ENCODE results near the gene BBX.

The BBX gene

DNA sequence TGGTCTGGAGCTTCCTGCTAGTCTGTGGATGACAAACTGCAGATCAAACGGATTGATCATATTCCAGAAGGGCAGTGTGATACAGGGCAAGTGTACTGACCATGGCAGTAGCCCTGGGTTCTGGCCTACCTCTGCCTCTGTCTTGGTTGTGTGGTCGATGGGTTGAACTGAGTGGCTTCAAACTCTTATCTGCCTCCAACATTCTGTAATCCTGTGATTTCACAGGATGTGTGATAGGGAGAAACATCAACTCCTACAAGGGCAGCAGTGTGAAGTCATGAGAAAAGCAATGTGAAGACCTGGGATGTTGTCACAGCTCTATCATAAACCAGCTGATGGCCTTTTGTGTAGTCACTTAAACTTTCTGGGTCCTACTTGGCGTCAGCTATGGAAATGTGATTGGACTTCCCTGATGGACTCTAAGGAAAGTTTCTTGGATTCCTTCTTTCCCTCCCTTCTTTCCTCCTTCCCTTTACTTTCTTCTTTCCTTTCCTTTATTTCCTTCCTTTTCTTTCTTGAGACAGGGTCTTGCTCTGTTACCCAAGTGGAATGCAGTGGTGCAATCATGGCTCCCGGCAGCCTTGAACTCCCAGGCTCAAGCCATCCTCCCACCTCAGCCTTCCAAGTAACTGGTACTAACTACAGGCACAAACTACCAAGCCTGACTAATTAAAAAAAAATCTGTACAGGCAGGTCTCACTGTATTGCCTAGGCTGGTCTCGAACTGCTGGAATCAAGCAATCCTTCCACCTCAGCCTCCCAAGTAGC is 114.8 kb downstream of the BBX start:
- Histone ChIP-seq H3K27ac (0 out of 2 replicates have a peak overlapping the region, but pooled peaks have one; percentile 14), H3K36me3 (peaks cover 5% of the 10 kb centered on the region; the same call in 1 of the 2 replicates), H3K9ac (no peak overlapping the region), H3K4me2 (peak overlapping the region; percentile 1; the same call in 1 of the 2 replicates), H4K20me1 (0 out of 2 replicates have a peak, but pooled peaks cover 6% of the 10 kb centered on the region), H3K4me1 (peaks cover 40% of the 10 kb centered on the region), H3K27me3 (no peaks in the 10 kb centered on the region), H3K9me3 (no peaks in the 10 kb centered on the region), H3K4me3 (no peak overlapping the region)
- no peak for TF ChIP-seq Cebpa-rat (IDR thresholded peaks at IDR 0.05)

DNA sequence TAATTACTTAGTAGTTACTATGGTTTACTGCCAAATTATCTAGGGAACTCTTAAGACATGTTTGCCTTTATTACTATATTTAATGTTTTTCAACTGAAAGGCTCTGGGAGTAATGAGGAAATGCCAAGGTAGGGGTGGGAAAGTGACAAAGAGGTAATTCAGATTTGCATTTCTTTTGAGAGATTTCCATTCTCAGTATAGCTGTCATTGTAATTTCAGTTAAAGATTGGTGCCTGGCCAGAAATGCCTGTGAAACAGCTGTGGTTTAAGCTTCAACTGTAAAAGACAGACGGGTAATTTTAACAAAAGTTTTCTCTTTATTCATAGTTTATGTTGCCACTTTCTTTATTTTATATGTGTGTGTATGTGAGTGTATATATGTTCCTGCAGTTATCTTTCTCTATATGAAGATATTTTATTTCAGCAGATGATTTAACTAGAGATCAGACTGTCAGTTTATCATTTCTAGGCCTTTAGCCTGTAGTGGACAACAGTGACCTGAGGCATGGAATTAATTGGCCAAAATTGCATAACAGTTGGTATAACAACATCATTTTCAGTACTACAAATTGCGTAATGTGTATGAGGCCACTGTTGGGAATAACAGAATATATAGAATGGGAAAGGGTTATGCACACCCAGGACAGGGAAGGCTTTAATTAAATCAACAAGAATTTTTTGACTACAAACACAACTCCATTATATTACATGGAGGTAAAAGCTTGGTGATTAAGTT is 119.0 kb downstream of the BBX start:
- H4K20me1 ChIP-seq, result peaks cover 16% of the 10 kb centered on the region; the same call in 1 of the 2 replicates
- no peak overlapping the region for H3K9ac ChIP-seq
- H3K27me3 ChIP-seq, result no peaks in the 10 kb centered on the region
- H3K4me1 ChIP-seq, result peaks cover 21% of the 10 kb centered on the region; the same call in 1 of the 2 replicates
- H3K27ac ChIP-seq, result no peak overlapping the region
- H3K4me2 ChIP-seq, result no peak overlapping the region
- TF ChIP-seq Cebpa-rat (IDR thresholded peaks at IDR 0.05), result no peak
- H3K36me3 ChIP-seq, result 0 out of 2 replicates have a peak, but pooled peaks cover 5% of the 10 kb centered on the region
- H3K4me3 ChIP-seq, result no peak overlapping the region
- H3K9me3 ChIP-seq, result no peaks in the 10 kb centered on the region

DNA sequence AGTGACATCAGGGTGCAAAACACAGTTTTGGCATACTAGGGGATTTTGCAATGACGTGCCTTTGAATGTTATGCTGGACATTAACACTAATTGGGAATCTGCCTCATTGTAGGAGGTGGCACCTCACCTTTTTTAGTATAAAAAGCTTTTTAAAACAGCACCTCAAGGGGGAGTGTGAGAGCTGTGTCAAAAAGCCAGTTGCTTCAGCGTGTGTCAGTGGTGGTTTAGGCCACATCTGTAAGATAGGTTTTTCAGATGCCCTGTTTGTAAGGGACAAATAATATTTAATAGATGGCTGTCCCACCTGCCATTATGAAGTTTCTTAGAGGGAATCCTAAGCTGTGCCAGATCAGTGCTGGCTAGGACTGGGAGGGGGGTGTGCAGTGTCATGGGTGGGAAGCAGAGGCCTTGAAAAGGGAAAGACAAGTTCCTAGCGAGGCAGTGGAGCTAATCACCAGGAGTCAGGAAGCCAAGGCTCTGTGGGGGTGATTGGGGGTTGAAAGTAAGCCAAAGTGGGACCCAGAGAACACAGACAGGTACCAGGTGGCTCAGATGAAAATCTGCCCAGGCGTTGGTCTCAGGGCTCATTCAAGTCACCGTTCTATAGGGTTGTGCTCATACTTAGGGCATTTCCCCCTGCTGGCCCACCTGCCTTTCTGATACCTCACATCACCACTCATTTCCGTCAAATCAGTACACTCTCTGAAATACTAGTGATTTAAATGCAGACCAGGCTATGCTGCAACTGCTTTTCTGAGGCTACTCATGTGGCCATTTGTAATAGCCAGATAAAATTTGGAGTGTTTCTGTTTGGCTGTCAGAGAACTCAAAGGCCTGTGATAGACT is 120.5 kb downstream of the BBX start:
- peaks cover 13% of the 10 kb centered on the region for H3K36me3 ChIP-seq
- TF ChIP-seq Cebpa-rat (IDR thresholded peaks at IDR 0.05), result no peak
- no peak overlapping the region for H3K27ac ChIP-seq
- H3K4me1 ChIP-seq, result peaks cover 11% of the 10 kb centered on the region; the same call in 1 of the 2 replicates
- no peaks in the 10 kb centered on the region for H3K27me3 ChIP-seq
- no peak overlapping the region for H3K4me2 ChIP-seq
- H4K20me1 ChIP-seq, result peaks cover 10% of the 10 kb centered on the region; the same call in 1 of the 2 replicates
- H3K9ac ChIP-seq, result no peak overlapping the region
- H3K4me3 ChIP-seq, result no peak overlapping the region
- no peaks in the 10 kb centered on the region for H3K9me3 ChIP-seq

DNA sequence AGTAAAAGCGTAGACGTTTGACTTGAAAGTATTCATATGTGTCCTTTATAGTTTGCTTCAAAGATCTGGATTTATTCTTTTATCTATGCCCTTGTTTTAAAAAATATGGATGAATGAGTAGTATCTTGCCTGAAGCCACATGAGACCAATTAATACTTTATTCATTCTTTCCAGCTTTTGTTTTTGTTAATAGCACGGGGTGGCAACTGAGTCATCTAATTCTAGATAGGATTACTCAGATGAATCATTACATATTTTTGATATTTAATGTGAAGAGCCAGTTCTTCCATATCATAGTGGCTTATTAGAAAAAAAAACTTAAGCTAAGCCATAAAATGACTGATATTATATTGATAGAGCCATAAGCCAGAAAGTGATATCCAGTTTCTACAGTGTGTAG is 121.9 kb downstream of the BBX start:
- Histone ChIP-seq H3K4me1 (peaks cover 11% of the 10 kb centered on the region; the same call in 1 of the 2 replicates), H3K27me3 (no peaks in the 10 kb centered on the region), H3K4me2 (no peak overlapping the region), H3K36me3 (peaks cover 23% of the 10 kb centered on the region), H3K27ac (no peak overlapping the region), H3K9ac (no peak overlapping the region), H3K9me3 (no peaks in the 10 kb centered on the region), H4K20me1 (peaks cover 10% of the 10 kb centered on the region; the same call in 1 of the 2 replicates), H3K4me3 (no peak overlapping the region)
- no peak for TF ChIP-seq Cebpa-rat (IDR thresholded peaks at IDR 0.05)

DNA sequence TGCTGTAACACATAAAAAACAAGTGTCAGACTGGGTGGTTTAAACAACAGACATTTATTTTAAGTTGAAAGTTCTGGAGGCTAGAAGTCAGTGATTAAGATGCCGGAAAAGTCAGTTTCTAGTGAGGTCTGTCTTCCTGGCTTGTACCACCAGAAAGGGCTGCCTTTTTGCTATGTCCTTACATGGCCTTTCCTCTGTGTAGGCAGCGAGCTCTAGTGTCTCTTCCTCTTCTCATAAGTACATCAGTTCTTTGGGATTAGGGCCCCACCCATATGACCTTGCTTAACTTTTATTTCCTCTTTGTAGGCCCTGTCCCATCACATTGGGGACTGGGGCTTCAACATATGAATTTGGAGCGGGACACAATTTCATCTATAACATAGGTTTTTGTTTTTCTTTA is 128.0 kb downstream of the BBX start:
- no peaks in the 10 kb centered on the region for H3K27me3 ChIP-seq
- no peak overlapping the region for H3K27ac ChIP-seq
- peaks cover 4% of the 10 kb centered on the region; the same call in 1 of the 2 replicates for H3K9me3 ChIP-seq
- H3K4me1 ChIP-seq, result peaks cover 5% of the 10 kb centered on the region; the same call in 1 of the 2 replicates
- H3K36me3 ChIP-seq, result peaks cover 20% of the 10 kb centered on the region
- TF ChIP-seq Cebpa-rat (IDR thresholded peaks at IDR 0.05), result no peak
- H3K9ac ChIP-seq, result no peak overlapping the region
- peaks cover 17% of the 10 kb centered on the region; the same call in 1 of the 2 replicates for H4K20me1 ChIP-seq
- H3K4me2 ChIP-seq, result no peak overlapping the region
- H3K4me3 ChIP-seq, result no peak overlapping the region

DNA sequence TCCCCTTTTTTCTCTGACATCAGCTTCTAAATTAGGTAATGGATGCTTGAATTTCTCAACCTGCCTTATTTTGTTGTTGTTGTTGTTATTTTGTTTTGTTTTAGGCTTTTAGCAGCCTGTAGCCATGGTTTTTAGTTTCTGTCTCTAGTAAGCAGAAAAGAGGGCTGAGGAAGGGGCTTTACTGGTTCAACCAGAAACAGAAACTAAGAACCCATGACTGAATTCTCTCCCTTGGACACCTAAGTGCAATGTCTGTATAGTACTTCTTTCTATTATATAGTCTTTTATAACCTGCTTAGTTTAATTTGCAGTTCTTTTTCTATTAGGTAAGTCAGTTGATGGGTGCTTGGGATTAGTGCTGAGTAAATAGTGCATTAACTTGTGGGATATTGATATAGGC is 129.0 kb downstream of the BBX start:
- Histone ChIP-seq H3K36me3 (peaks cover 20% of the 10 kb centered on the region), H3K9me3 (peaks cover 4% of the 10 kb centered on the region; the same call in 1 of the 2 replicates), H3K4me2 (no peak overlapping the region), H3K4me3 (no peak overlapping the region), H3K9ac (no peak overlapping the region), H4K20me1 (peaks cover 17% of the 10 kb centered on the region; the same call in 1 of the 2 replicates), H3K27ac (no peak overlapping the region), H3K27me3 (no peaks in the 10 kb centered on the region), H3K4me1 (peaks cover 5% of the 10 kb centered on the region; the same call in 1 of the 2 replicates)
- no peak for TF ChIP-seq Cebpa-rat (IDR thresholded peaks at IDR 0.05)

DNA sequence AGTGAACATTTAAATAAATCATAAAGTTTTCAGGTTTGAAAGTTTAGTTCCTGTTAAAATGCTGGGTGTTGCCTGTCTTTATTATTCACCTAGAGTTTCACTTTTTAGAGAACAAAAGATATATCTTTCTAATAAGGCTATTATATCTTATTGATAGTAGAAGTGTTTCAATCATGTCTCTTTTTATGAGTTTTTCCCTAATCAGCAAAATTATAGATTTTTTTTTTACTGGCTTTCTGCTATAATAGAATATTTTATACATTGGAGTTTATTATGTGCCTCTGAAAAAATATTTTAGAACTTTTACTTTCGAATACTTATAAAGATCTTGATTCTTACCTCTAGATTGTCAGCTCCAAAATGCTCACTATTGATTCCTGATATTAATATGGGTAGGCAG is 131.5 kb downstream of the BBX start:
- H4K20me1 ChIP-seq, result peaks cover 17% of the 10 kb centered on the region; the same call in 1 of the 2 replicates
- no peak overlapping the region for H3K9ac ChIP-seq
- peaks cover 6% of the 10 kb centered on the region for H3K36me3 ChIP-seq
- H3K27me3 ChIP-seq, result no peaks in the 10 kb centered on the region
- H3K27ac ChIP-seq, result no peak overlapping the region
- peaks cover 5% of the 10 kb centered on the region; the same call in 1 of the 2 replicates for H3K4me1 ChIP-seq
- H3K4me2 ChIP-seq, result no peak overlapping the region
- no peak for TF ChIP-seq Cebpa-rat (IDR thresholded peaks at IDR 0.05)
- H3K9me3 ChIP-seq, result peaks cover 4% of the 10 kb centered on the region; the same call in 1 of the 2 replicates
- no peak overlapping the region for H3K4me3 ChIP-seq

DNA sequence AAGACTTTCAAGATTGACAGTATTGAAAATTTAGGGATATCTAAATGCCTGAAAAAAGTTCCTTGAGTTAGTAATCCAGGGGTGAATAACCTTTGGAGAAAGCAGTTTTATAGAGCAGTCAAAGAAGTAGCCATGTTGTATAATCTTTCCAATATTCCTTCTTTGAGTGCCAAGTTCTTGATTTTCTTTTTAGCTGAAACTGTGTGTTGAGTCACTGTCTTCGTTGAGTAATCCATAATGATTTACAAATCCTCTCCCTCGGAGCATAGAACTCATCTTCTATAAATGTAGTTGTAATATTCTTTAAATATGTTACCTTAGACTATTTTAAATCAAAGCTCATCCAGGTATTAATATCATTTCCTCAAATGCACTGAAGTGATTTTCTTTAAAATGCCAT is 135.2 kb downstream of the BBX start:
- Histone ChIP-seq H3K9me3 (no peaks in the 10 kb centered on the region), H3K27ac (no peak overlapping the region), H3K36me3 (no peaks in the 10 kb centered on the region), H3K4me2 (no peak overlapping the region), H3K4me3 (no peak overlapping the region), H3K9ac (no peak overlapping the region), H3K27me3 (no peaks in the 10 kb centered on the region), H4K20me1 (peaks cover 15% of the 10 kb centered on the region), H3K4me1 (peaks cover 11% of the 10 kb centered on the region; the same call in 1 of the 2 replicates)
- no peak for TF ChIP-seq Cebpa-rat (IDR thresholded peaks at IDR 0.05)

Measured in BLaER1 (cell line).